Suprapubic skin (tissue), 3 donors: ENCODE measurements around the gene RAPH1.

Source experiments
- CTCF ChIP-seq, 2 donors: fragments of 200-600 bp in 1 of 2; fragments of 450-650 bp in 1 of 2; sonication (generic) in 1 of 2; IDR thresholded peaks; one replicate each; pipeline ENCODE4 v1.5.1; 2016 to 2019; ENCODE audit warnings: antibody characterized with exemption in 2 of 2, mild to moderate bottlenecking in 1 of 2, moderate library complexity in 1 of 2
- POLR2A ChIP-seq, 2 donors: fragments of 450-650 bp; IDR thresholded peaks; one replicate each; pipeline ENCODE4 v1.6.1; 2017; ENCODE audit warnings: antibody characterized with exemption in 2 of 2, mild to moderate bottlenecking in 2 of 2, moderate library complexity in 2 of 2

- TF ChIP-seq POLR2A (IDR thresholded peaks at IDR 0.05): no peak
- no peak for TF ChIP-seq CTCF (IDR thresholded peaks at IDR 0.05)
Measured at GRCh38 chr2:203396667-203397066, 138.4 kb downstream of the RAPH1 start.
